IMR-90 (cell line): ENCODE measurements around the gene PHC3.

Experiments
- POLR2A ChIP-seq: IDR thresholded peaks from 2 replicates; pipeline ENCODE4 v1.6.1; 2012; ENCODE audit warnings: mild to moderate bottlenecking, low read depth, low read length
- TF ChIP-seq, protein P1 (sequence below): conservative IDR thresholded peaks from 2 replicates; pipeline ENCODE4 v1.5.1; 2012; ENCODE audit warnings: mild to moderate bottlenecking, low read depth, low read length, improper control_type of control experiment

DNA sequence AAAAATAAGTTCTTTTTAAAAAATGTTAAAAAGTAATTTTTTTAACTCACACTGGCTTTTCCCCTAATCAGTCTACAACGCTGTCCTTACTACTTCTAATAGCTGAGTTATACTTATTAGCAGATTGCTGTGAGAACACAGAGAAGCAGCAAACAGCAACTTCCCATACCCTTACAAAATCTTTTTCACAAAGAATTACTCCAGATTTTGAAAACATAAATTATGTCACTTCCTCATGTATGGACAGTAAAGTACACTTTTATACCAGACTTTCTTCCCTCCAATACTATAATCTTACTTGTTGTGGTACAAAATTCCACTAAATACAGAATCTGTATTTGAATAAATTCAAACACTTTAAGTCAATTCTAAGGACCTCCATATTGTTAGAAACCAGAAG is 2.1 kb downstream of the PHC3 start:
- TF ChIP-seq, protein P1, sequence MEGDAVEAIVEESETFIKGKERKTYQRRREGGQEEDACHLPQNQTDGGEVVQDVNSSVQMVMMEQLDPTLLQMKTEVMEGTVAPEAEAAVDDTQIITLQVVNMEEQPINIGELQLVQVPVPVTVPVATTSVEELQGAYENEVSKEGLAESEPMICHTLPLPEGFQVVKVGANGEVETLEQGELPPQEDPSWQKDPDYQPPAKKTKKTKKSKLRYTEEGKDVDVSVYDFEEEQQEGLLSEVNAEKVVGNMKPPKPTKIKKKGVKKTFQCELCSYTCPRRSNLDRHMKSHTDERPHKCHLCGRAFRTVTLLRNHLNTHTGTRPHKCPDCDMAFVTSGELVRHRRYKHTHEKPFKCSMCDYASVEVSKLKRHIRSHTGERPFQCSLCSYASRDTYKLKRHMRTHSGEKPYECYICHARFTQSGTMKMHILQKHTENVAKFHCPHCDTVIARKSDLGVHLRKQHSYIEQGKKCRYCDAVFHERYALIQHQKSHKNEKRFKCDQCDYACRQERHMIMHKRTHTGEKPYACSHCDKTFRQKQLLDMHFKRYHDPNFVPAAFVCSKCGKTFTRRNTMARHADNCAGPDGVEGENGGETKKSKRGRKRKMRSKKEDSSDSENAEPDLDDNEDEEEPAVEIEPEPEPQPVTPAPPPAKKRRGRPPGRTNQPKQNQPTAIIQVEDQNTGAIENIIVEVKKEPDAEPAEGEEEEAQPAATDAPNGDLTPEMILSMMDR = no peak
- no peak for TF ChIP-seq POLR2A
